Right ventricle myocardium inferior (tissue), 1 donor: Measurements from ENCODE around the gene ETDA. TPM values are rescaled to one million over a fixed set of nuclear protein-coding genes. Genes with fewer than 3 reads are reported as not detected.
"Not testable (repeated sequence)": the region's sequence is repeated elsewhere in the genome, so short reads cannot be mapped to it uniquely, and the experiment has no call there.

Experiments
- ATAC-seq: fragments of 200-7000 bp; cut with Tn5 transposase; one replicate; pipeline ENCODE4 v1.9.1; 2020; ENCODE audit warnings: mild to moderate bottlenecking, moderate library complexity
- DNase-seq: peaks from one replicate; pipeline ENCODE4 v3.0.0; 2021; ENCODE audit errors: missing footprints
- intact Hi-C: fragments of 100-400 bp; cut with DNase I; formaldehyde crosslinking; loops from one replicate; pipeline ENCODE4 v1.11.0; 2022
- long read RNA-seq: library from polyadenylated mRNA; unstranded; transcript quantifications from one replicate; pipeline ENCODE4 v2.0.0, GENCODE V29; 2021
- total RNA-seq: library from RNA; stranded (reverse); fragmentation: NEBNext Ultra II Directional; extraction: Animal tissue kit (Norgen Biotek cat#: 25700); gene quantifications from one replicate; pipeline ENCODE4 v1.2.1, GENCODE V29; 2021
- donor health status: DM: no; HTN: yes; CAD: no; lungs with severe emphysema.

Gene ETDA
- total RNA-seq: not detected
- long read RNA-seq: 0 reads

- DNase-seq, ATAC-seq, intact Hi-C loops: not testable (repeated sequence)
These were observed at the start of gene ETDA for GRCh38 chrX:135252011-135252518. ETDA (plus strand) TSS chrX:135252061; CDS start chrX:135253277, 1,216 bp downstream.

- intact Hi-C loops, ATAC-seq: not testable (repeated sequence)
- peak; percentile 60 for DNase-seq
These were observed 45.4 kb upstream of the ETDA start for GRCh38 chrX:135206427-135206826.

GRCh38 chrX:135213200-135213844 lies 38.5 kb upstream of the ETDA start:
- DNase-seq (no peak), ATAC-seq (no peak)
- intact Hi-C loops: no loop called here

GRCh38 chrX:135245989-135246388 lies 5.9 kb upstream of the ETDA start:
- ATAC-seq, DNase-seq, intact Hi-C loops: not testable (repeated sequence)

- ATAC-seq, DNase-seq, intact Hi-C loops: not testable (repeated sequence)
These were observed 4.3 kb downstream of the ETDA start for GRCh38 chrX:135256087-135256684.

- intact Hi-C loops: no loop called here
- no peak for DNase-seq
- no peak for ATAC-seq
These were observed 5.1 kb downstream of the ETDA start for GRCh38 chrX:135256923-135257322.

GRCh38 chrX:135257469-135257868 lies 5.6 kb downstream of the ETDA start:
- no peak for ATAC-seq
- intact Hi-C loops: no loop called here
- no peak for DNase-seq

- intact Hi-C loops, ATAC-seq, DNase-seq: not testable (repeated sequence)
These were observed 9.1 kb downstream of the ETDA start for GRCh38 chrX:135260976-135261375.

- DNase-seq, ATAC-seq, intact Hi-C loops: not testable (repeated sequence)
These were observed 11.5 kb downstream of the ETDA start for GRCh38 chrX:135263376-135263775.

- no peak for ATAC-seq
- intact Hi-C loops: no loop called here
- DNase-seq: no peak
These were observed 12.3 kb downstream of the ETDA start for GRCh38 chrX:135264206-135264605.

GRCh38 chrX:135273162-135273561 lies 21.3 kb downstream of the ETDA start:
- intact Hi-C loops: no loop called here
- DNase-seq: no peak
- ATAC-seq: no peak

GRCh38 chrX:135275973-135276372 lies 24.1 kb downstream of the ETDA start:
- intact Hi-C loops: no loop called here
- ATAC-seq (no peak), DNase-seq (no peak)

- intact Hi-C loops: no loop called here
- DNase-seq: no peak
- ATAC-seq: no peak
These were observed 35.5 kb downstream of the ETDA start for GRCh38 chrX:135287266-135287823.

GRCh38 chrX:135295238-135295943 lies 43.5 kb downstream of the ETDA start:
- intact Hi-C loops: no loop called here
- DNase-seq: peak; percentile 71
- peak; percentile 46 for ATAC-seq

- no peak for ATAC-seq
- no peak for DNase-seq
- intact Hi-C loops: no loop called here
These were observed 44.1 kb downstream of the ETDA start for GRCh38 chrX:135295944-135296305.

GRCh38 chrX:135302269-135302873 lies 50.5 kb downstream of the ETDA start:
- intact Hi-C loops: no loop called here
- no peak for ATAC-seq
- no peak for DNase-seq
